H9 (cell line): ENCODE measurements around the gene PGM2L1. TPM values are rescaled to one million over a fixed set of nuclear protein-coding genes. Genes with fewer than 3 reads are reported as not detected.

Experiments
- DNase-seq: peaks from one replicate; pipeline ENCODE4 v3.0.0-alpha.2; 2017
- H2AFZ ChIP-seq: one replicate; pipeline ENCODE4 v1.6.1; 2013; ENCODE audit warnings: mild to moderate bottlenecking, low read length, control low read depth, moderate library complexity
- H2AK5ac ChIP-seq: 2 replicates; pipeline ENCODE4 v1.6.1; 2013; ENCODE audit warnings: low read length, control low read depth, mixed read lengths; ENCODE audit not compliant: insufficient read length
- H2BK120ac ChIP-seq: one replicate; pipeline ENCODE4 v1.6.1; 2013; ENCODE audit warnings: low read depth, mild to moderate bottlenecking, low read length, control low read depth, inconsistent platforms; ENCODE audit not compliant: poor library complexity, severe bottlenecking
- H2BK12ac ChIP-seq: 2 replicates; pipeline ENCODE4 v1.6.1; 2013; ENCODE audit warnings: low read length, control low read depth, mixed read lengths, low read depth; ENCODE audit not compliant: insufficient read length
- H2BK15ac ChIP-seq: 2 replicates; pipeline ENCODE4 v1.6.1; 2013; ENCODE audit warnings: low read depth, low read length, control low read depth
- H2BK20ac ChIP-seq: one replicate; pipeline ENCODE4 v1.6.1; 2013; ENCODE audit warnings: low read depth, mild to moderate bottlenecking, low read length, control low read depth, inconsistent platforms; ENCODE audit not compliant: poor library complexity, severe bottlenecking
- H2BK5ac ChIP-seq: 2 replicates; pipeline ENCODE4 v1.6.1; 2013; ENCODE audit warnings: low read length, control low read depth, mixed read lengths; ENCODE audit not compliant: insufficient read length
- H3K14ac ChIP-seq: 2 replicates; pipeline ENCODE4 v1.6.1; 2013; ENCODE audit warnings: low read length, control low read depth; ENCODE audit not compliant: insufficient read depth
- H3K18ac ChIP-seq: 2 replicates; pipeline ENCODE4 v1.6.1; 2013; ENCODE audit warnings: low read depth, mild to moderate bottlenecking, mixed read lengths, low read length, control low read depth; ENCODE audit not compliant: insufficient read length
- H3K23ac ChIP-seq: 2 replicates; pipeline ENCODE4 v1.6.1; 2013; ENCODE audit warnings: low read length, control low read depth, mixed read lengths, low read depth; ENCODE audit not compliant: insufficient read length
- H3K23me2 ChIP-seq: 2 replicates; pipeline ENCODE4 v1.6.1; 2013; ENCODE audit warnings: low read depth, mild to moderate bottlenecking, mixed read lengths, low read length, control low read depth; ENCODE audit not compliant: insufficient read length, poor library complexity, severe bottlenecking
- H3K27ac ChIP-seq: 2 replicates; pipeline ENCODE4 v1.5.1; 2013; ENCODE audit warnings: low read length, control low read depth, mixed read lengths, low read depth; ENCODE audit not compliant: insufficient read length
- H3K27me3 ChIP-seq: 2 replicates; pipeline ENCODE4 v1.6.1; 2013; ENCODE audit warnings: low read length, control low read depth, inconsistent platforms; ENCODE audit not compliant: insufficient read depth
- H3K4ac ChIP-seq: 2 replicates; pipeline ENCODE4 v1.6.1; 2013; ENCODE audit warnings: low read depth, mild to moderate bottlenecking, control low read depth, inconsistent platforms, low read length, moderate library complexity
- H3K4me1 ChIP-seq: 2 replicates; pipeline ENCODE4 v1.6.1; 2013; ENCODE audit warnings: low read length, control low read depth, inconsistent platforms; ENCODE audit not compliant: insufficient read depth
- H3K4me2 ChIP-seq: 2 replicates; pipeline ENCODE4 v1.6.1; 2013; ENCODE audit warnings: low read length, control low read depth, mixed read lengths; ENCODE audit not compliant: insufficient read length, insufficient read depth
- H3K56ac ChIP-seq: 2 replicates; pipeline ENCODE4 v1.6.1; 2013; ENCODE audit warnings: low read depth, mild to moderate bottlenecking, mixed read lengths, low read length, control low read depth; ENCODE audit not compliant: insufficient read length
- H3K79me1 ChIP-seq: 2 replicates; pipeline ENCODE4 v1.6.1; 2013; ENCODE audit warnings: low read depth, mild to moderate bottlenecking, moderate library complexity, low read length, control low read depth, inconsistent platforms; ENCODE audit not compliant: insufficient read depth, poor library complexity, severe bottlenecking
- H3K79me2 ChIP-seq: 2 replicates; pipeline ENCODE4 v1.6.1; 2013; ENCODE audit warnings: low read length, control low read depth, inconsistent platforms; ENCODE audit not compliant: insufficient read depth
- H3K9ac ChIP-seq: 2 replicates; pipeline ENCODE4 v1.6.1; 2013; ENCODE audit warnings: low read length, control low read depth, mixed read lengths; ENCODE audit not compliant: insufficient read length; ENCODE audit errors: extremely low read depth
- H3K9me3 ChIP-seq: one replicate; pipeline ENCODE4 v1.6.1; 2013; ENCODE audit warnings: low read depth, low read length, inconsistent platforms; ENCODE audit not compliant: control insufficient read depth
- H3T11ph ChIP-seq: one replicate; pipeline ENCODE4 v1.6.1; 2013; ENCODE audit warnings: mild to moderate bottlenecking, low read length, control low read depth, inconsistent platforms
- H4K20me1 ChIP-seq: one replicate; pipeline ENCODE4 v1.6.1; 2013; ENCODE audit not compliant: control insufficient read depth, insufficient read length, insufficient read depth
- H4K5ac ChIP-seq: 2 replicates; pipeline ENCODE4 v1.6.1; 2013; ENCODE audit warnings: low read depth, mild to moderate bottlenecking, mixed read lengths, low read length, control low read depth; ENCODE audit not compliant: insufficient read length
- H4K8ac ChIP-seq: replicated peaks from 2 replicates; pipeline ENCODE4 v1.6.1; 2013; ENCODE audit warnings: low read length, control low read depth, mixed read lengths, low read depth; ENCODE audit not compliant: insufficient read length
- H4K91ac ChIP-seq: 2 replicates; pipeline ENCODE4 v1.6.1; 2013; ENCODE audit warnings: low read depth, mild to moderate bottlenecking, moderate library complexity, mixed read lengths, low read length, control low read depth; ENCODE audit not compliant: insufficient read length
- H3K27ac Mint-ChIP-seq, 3 experiments: 2 replicates in 2 of 3; 3 replicates in 1 of 3; pipeline ENCODE4 v1.8.0; 2020 to 2021; ENCODE audit warnings: mixed read lengths in 3 of 3, mild to moderate bottlenecking in 1 of 3, moderate library complexity in 1 of 3
- H3K27me3 Mint-ChIP-seq: 2 replicates; pipeline ENCODE4 v1.8.0; 2021; ENCODE audit warnings: low read depth, mild to moderate bottlenecking, moderate library complexity, mixed read lengths
- H3K36me3 Mint-ChIP-seq, 3 experiments: 2 replicates in 2 of 3; 3 replicates in 1 of 3; pipeline ENCODE4 v1.8.0; 2020 to 2021; ENCODE audit warnings: low read depth in 3 of 3, mixed read lengths in 3 of 3; ENCODE audit not compliant: insufficient read depth in 1 of 3
- H3K4me1 Mint-ChIP-seq, 2 experiments: 2 replicates each; pipeline ENCODE4 v1.8.0; 2020; ENCODE audit warnings: mixed read lengths in 2 of 2
- H3K4me3 Mint-ChIP-seq, 2 experiments: 2 replicates in 1 of 2; 3 replicates in 1 of 2; pipeline ENCODE4 v1.8.0; 2020 to 2021; ENCODE audit warnings: mild to moderate bottlenecking in 2 of 2, mixed read lengths in 2 of 2, moderate library complexity in 1 of 2
- H3K9me3 Mint-ChIP-seq, 2 experiments: 2 replicates in 1 of 2; 3 replicates in 1 of 2; pipeline ENCODE4 v1.8.0; 2020; ENCODE audit warnings: mild to moderate bottlenecking in 2 of 2, mixed read lengths in 2 of 2, moderate library complexity in 1 of 2
- WGBS: extraction: QIAGEN DNeasy Blood & Tissue Kit; methylation state at CpG from one replicate; pipeline ENCODE4 v1.1.7; 2013; ENCODE audit warnings: missing lambda C conversion rate, low lambda C conversion rate, mixed read lengths; ENCODE audit not compliant: insufficient read length; ENCODE audit errors: extremely low coverage; 5-methylcytosine and 5-hydroxymethylcytosine counted together
- total RNA-seq: library from RNA; stranded (reverse); gene quantifications from 2 replicates; pipeline ENCODE4 v1.2.1, GENCODE V29; 2021
- TF ChIP-seq, protein P1 (sequence below): fragments of 200-600 bp; sonication (generic); conservative IDR thresholded peaks from 3 replicates; pipeline ENCODE4 v1.8.0; 2021; ENCODE audit warnings: antibody characterized with exemption, mild to moderate bottlenecking

The PGM2L1 gene
- total RNA-seq, 1 experiment from 2014 or later: 16.9 TPM

DNA sequence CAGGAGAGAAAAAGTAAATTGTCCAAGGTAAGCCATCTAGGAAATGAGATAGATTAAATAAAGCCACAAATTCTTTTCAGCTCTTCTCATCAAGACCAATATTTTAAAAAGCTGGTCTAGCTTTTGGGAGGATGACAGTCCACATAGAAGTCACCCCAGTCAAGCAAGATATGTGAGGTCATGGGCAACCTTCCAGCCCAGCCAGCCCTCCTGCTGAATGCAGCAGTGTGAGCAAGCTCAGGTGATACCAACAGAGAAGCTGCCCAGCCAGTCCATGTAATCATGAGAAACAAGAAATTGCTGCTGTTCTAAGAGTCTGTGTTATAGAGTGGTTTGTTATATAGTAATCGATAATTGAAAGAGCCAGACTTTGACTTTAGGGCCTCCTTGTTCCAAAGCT lies 40.4 kb upstream of the PGM2L1 start:
- H4K5ac ChIP-seq: no peak overlapping the region
- H3K18ac ChIP-seq: no peak overlapping the region
- no peak overlapping the region for H3T11ph ChIP-seq
- H2BK12ac ChIP-seq: no peak overlapping the region
- Mint-ChIP-seq H3K9me3 (no peaks in the 10 kb centered on the region), H3K36me3 (no peaks in the 10 kb centered on the region), H3K4me1 (peaks cover 6 to 13% of the 10 kb centered on the region in 2 experiments), H3K4me3 (no peak overlapping the region), H3K27ac (no peak overlapping the region), H3K27me3 (no peaks in the 10 kb centered on the region)
- H4K91ac ChIP-seq: no peak overlapping the region
- H3K4me1 ChIP-seq: no peaks in the 10 kb centered on the region
- H2BK20ac ChIP-seq: no peak overlapping the region
- no peak overlapping the region for H2BK15ac ChIP-seq
- H4K20me1 ChIP-seq: no peaks in the 10 kb centered on the region
- H3K79me1 ChIP-seq: no peaks in the 10 kb centered on the region
- no peak overlapping the region for H3K56ac ChIP-seq
- WGBS: no CpG with 5 or more reads among the region's 1 CpG
- H3K23me2 ChIP-seq: no peaks in the 10 kb centered on the region
- no peaks in the 10 kb centered on the region for H3K27me3 ChIP-seq
- H3K79me2 ChIP-seq: no peaks in the 10 kb centered on the region
- H2AK5ac ChIP-seq: no peak overlapping the region
- H3K23ac ChIP-seq: no peak overlapping the region
- no peak overlapping the region for H3K14ac ChIP-seq
- H2BK120ac ChIP-seq: no peak overlapping the region
- H4K8ac ChIP-seq: no peak overlapping the region
- H3K9me3 ChIP-seq: no peaks in the 10 kb centered on the region
- no peak overlapping the region for H3K9ac ChIP-seq
- no peak overlapping the region for H3K27ac ChIP-seq
- no peak overlapping the region for H3K4ac ChIP-seq
- DNase-seq: no peak
- no peak overlapping the region for H2AFZ ChIP-seq
- no peak overlapping the region for H3K4me2 ChIP-seq
- H2BK5ac ChIP-seq: no peak overlapping the region
- TF ChIP-seq, protein P1, sequence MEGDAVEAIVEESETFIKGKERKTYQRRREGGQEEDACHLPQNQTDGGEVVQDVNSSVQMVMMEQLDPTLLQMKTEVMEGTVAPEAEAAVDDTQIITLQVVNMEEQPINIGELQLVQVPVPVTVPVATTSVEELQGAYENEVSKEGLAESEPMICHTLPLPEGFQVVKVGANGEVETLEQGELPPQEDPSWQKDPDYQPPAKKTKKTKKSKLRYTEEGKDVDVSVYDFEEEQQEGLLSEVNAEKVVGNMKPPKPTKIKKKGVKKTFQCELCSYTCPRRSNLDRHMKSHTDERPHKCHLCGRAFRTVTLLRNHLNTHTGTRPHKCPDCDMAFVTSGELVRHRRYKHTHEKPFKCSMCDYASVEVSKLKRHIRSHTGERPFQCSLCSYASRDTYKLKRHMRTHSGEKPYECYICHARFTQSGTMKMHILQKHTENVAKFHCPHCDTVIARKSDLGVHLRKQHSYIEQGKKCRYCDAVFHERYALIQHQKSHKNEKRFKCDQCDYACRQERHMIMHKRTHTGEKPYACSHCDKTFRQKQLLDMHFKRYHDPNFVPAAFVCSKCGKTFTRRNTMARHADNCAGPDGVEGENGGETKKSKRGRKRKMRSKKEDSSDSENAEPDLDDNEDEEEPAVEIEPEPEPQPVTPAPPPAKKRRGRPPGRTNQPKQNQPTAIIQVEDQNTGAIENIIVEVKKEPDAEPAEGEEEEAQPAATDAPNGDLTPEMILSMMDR: no peak
